ENCODE results near the gene FHAD1. TPM values are rescaled to one million over a fixed set of nuclear protein-coding genes. Genes with fewer than 3 reads are reported as not detected.
"Not testable (repeated sequence)": the region's sequence is repeated elsewhere in the genome, so short reads cannot be mapped to it uniquely, and the experiment has no call there.

The FHAD1 gene
- total RNA-seq, 1 donor: 0.10 TPM

DNA sequence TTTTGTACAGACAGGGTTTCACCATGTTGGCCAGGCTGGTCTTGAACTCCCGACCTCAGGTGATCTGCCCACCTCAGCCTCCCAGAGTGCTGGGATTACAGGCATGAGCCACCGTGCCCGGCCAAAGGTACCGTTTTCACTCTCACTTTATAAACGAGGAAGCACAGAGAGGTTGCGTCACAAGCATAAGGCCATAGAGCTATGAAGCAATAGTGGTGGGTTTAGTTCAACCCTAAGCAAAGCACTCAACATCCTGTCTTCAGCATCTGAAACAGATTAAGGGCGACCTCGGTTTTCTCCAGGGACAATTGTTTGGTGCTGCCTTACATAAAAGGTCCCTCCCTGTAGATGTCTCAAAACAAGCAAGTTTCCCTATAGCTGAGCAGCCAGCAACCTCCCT is 187.7 kb downstream of the FHAD1 start:
- H3K27me3 ChIP-seq (ENCODE audit: insufficient read depth, low read length); H3K4me3 ChIP-seq (ENCODE audit: low read length); H3K9me3 ChIP-seq (ENCODE audit: low read depth, low read length): not testable (repeated sequence)
- H3K4me1 ChIP-seq (ENCODE audit: insufficient read depth, low read length): peaks cover 12% of the 10 kb centered on the region

DNA sequence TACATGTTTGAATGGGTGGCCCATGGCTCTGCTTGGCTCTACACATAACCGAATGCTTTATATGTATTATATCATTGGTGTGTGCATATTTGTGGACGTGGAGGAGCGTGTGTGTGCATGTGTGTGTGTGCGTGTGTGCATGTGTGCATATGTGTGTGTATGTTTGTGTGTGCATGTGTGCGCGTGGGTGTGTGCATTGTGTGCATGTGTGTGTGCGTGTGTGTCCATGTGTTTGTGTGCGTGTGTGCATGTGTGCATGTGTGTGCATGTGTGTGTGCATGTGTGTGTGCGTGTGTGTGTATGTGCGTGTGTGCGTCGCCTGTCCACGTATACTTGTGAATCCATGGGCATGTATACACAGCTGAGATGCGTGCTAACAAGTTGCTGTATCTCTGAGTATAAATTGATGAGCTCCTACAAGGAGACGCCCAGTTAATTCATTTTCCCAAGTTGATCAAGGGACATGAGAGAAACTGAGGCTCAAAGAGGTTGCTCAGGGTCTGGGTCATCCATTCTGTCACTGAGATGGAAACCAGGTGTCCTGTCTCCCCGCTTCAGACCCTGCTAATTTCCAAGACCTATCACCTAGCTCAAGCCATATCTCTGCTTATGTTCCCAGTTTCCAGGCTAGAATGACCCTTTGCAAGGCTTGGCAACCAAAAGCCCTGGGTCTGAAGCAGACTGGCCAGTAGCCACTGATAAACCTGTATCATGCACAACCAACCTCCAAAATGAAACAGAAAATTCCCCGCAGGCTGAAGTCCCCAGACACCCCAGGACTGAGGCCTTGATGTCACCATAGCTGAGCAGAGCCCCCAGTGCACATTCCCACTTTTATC is 188.4 kb downstream of the FHAD1 start:
- Histone ChIP-seq H3K4me1 (ENCODE audit: insufficient read depth, low read length) (peaks cover 12% of the 10 kb centered on the region), H3K4me3 (ENCODE audit: low read length) (no peak overlapping the region), H3K27me3 (ENCODE audit: insufficient read depth, low read length) (no peaks in the 10 kb centered on the region), H3K9me3 (ENCODE audit: low read depth, low read length) (no peaks in the 10 kb centered on the region)

GRCh38 chr1:15436881-15437442 is 189.9 kb downstream of the FHAD1 start:
- H3K4me3 ChIP-seq (ENCODE audit: low read length): no peak overlapping the region
- peaks cover 12% of the 10 kb centered on the region for H3K4me1 ChIP-seq (ENCODE audit: insufficient read depth, low read length)
- H3K27me3 ChIP-seq (ENCODE audit: insufficient read depth, low read length): no peaks in the 10 kb centered on the region
- no peaks in the 10 kb centered on the region for H3K9me3 ChIP-seq (ENCODE audit: low read depth, low read length)

DNA sequence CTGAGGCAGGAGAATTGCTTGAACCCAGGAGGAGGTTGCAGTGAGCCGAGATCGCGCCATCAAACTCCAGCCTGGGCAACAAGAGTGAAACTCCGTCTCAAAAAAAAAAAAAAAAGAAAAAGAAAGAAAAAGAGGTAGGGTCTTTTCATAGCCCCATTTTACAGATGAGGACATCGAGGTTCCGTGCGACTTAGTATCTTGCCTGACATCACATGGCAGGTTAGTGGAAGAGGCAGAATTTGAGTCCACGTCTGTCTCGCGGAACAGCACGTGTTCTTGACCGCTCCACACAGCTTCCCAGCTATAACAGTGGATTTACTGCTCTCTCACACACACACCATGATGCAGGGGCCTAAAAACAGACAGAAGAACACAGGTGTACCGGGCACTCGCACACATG is 192.3 kb downstream of the FHAD1 start:
- H3K4me1 ChIP-seq (ENCODE audit: insufficient read depth, low read length): peaks cover 8% of the 10 kb centered on the region
- no peak overlapping the region for H3K4me3 ChIP-seq (ENCODE audit: low read length)
- H3K27me3 ChIP-seq (ENCODE audit: insufficient read depth, low read length): no peaks in the 10 kb centered on the region
- H3K9me3 ChIP-seq (ENCODE audit: low read depth, low read length): no peaks in the 10 kb centered on the region

DNA sequence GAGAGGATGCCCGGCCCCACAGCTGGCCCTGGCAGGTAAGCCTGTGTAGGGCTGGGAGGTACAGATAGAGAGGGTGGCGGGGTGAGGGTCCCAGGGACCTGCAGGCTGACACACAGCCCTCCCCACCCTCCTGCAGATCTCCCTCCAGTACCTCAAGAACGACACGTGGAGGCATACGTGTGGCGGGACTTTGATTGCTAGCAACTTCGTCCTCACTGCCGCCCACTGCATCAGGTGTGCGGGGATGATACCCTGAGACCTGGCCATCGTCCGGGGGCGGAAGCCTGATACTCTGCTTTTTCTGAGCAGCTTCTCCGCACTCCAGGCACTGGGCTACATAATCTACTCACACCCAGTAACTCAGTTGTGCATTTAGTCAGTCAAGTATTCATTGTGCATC is 193.3 kb downstream of the FHAD1 start:
- H3K4me1 ChIP-seq (ENCODE audit: insufficient read depth, low read length): peaks cover under 1% of the 10 kb centered on the region
- H3K9me3 ChIP-seq (ENCODE audit: low read depth, low read length): no peaks in the 10 kb centered on the region
- no peak overlapping the region for H3K4me3 ChIP-seq (ENCODE audit: low read length)
- no peaks in the 10 kb centered on the region for H3K27me3 ChIP-seq (ENCODE audit: insufficient read depth, low read length)

DNA sequence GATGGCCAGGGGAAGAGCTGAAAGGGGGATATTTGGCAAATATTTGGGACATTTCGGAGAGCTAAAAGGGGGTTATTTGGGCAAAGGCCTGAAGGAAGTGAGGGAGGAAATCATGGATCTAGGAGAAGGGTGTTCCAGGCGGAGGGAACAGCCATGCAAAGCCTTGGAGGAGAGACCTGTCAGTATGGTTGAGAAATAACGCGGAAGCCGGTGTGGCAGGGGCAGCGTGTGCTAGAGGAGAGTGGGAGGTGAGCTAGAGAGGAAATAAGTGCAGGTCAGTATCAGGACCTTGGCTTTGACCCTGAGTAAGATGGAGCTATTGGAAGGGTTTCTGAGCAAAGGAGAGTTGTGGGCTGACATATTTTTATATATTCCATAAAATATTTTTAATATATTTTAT is 194.2 kb downstream of the FHAD1 start:
- Histone ChIP-seq H3K9me3 (ENCODE audit: low read depth, low read length) (no peaks in the 10 kb centered on the region), H3K27me3 (ENCODE audit: insufficient read depth, low read length) (no peaks in the 10 kb centered on the region), H3K4me3 (ENCODE audit: low read length) (no peak overlapping the region), H3K4me1 (ENCODE audit: insufficient read depth, low read length) (no peaks in the 10 kb centered on the region)

DNA sequence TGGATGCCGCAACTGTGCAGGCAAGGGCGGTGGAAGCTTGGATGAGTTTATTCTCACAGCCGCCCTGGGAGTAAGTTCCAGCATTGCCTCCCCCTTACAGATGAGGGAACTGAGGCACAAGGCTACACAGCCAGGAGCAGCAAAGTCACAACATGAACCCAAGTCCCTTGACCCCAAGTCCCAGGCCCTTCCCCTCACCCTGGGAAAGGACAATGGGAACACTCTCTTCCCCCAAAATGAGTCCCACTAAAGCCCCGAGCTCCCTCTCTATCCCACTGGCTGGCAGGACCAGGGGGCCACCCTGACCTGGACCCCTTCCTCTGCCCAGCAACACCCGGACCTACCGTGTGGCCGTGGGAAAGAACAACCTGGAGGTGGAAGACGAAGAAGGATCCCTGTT is 195.1 kb downstream of the FHAD1 start:
- Histone ChIP-seq H3K4me1 (ENCODE audit: insufficient read depth, low read length) (no peaks in the 10 kb centered on the region), H3K27me3 (ENCODE audit: insufficient read depth, low read length) (no peaks in the 10 kb centered on the region), H3K9me3 (ENCODE audit: low read depth, low read length) (no peaks in the 10 kb centered on the region), H3K4me3 (ENCODE audit: low read length) (no peak overlapping the region)

- Histone ChIP-seq H3K4me1 (ENCODE audit: insufficient read depth, low read length) (no peaks in the 10 kb centered on the region), H3K27me3 (ENCODE audit: insufficient read depth, low read length) (no peaks in the 10 kb centered on the region), H3K4me3 (ENCODE audit: low read length) (no peak overlapping the region), H3K9me3 (ENCODE audit: low read depth, low read length) (no peaks in the 10 kb centered on the region)
Measured at GRCh38 chr1:15442759-15443158, 195.7 kb downstream of the FHAD1 start.

DNA sequence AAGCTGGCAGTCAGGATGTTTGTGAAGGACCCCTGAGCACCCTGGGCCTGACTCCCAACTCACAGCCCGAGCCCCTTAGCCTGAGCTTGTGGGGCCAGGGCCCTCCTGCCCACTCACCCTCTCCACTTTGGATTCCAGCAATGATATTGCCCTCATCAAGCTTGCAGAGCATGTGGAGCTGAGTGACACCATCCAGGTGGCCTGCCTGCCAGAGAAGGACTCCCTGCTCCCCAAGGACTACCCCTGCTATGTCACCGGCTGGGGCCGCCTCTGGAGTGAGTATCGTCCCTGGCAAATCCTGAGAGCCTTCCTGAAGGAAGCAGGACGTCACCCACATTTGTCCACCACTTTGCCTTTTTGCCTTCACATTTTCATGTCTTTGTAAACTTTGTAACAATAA is 196.3 kb downstream of the FHAD1 start:
- H3K9me3 ChIP-seq (ENCODE audit: low read depth, low read length): no peaks in the 10 kb centered on the region
- H3K4me3 ChIP-seq (ENCODE audit: low read length): no peak overlapping the region
- no peaks in the 10 kb centered on the region for H3K4me1 ChIP-seq (ENCODE audit: insufficient read depth, low read length)
- H3K27me3 ChIP-seq (ENCODE audit: insufficient read depth, low read length): no peaks in the 10 kb centered on the region

DNA sequence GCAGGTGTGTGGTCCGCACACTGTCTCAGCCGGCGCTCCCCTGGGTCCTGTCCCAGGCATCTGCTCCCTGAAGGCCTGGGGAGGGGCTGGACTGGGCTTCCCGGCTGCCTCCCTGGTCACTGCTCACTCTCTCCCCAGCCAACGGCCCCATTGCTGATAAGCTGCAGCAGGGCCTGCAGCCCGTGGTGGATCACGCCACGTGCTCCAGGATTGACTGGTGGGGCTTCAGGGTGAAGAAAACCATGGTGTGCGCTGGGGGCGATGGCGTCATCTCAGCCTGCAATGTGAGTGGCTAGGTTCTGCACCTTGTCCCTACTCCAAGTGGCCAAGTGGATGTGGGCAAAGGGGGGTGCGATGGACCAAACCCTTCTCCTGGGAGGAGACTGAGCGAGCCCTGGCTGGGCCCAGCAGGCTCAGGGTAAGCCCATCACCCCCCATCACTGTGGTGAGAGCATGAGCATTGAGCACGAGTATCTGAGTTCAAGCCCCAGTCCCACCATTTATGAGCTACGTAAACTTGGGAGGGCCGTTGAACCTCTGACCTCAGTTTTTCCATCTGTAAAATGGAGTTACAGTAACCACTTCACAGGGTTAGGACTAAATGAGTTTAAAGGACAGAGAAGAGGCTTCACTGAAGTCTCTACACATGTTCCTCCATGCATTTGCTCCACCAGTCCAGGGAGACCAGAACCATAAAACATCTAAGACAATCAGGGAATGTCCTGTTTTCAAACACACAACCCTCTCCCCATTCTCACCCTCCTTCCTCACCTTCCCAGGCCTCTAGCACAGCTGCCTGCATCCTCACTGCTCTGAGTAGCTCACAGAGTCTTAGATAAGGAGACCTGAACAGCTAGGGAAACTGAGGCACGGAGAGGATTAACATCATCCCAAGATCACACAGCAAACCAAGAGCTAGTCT is 197.7 kb downstream of the FHAD1 start:
- Histone ChIP-seq H3K4me1 (ENCODE audit: insufficient read depth, low read length) (no peaks in the 10 kb centered on the region), H3K9me3 (ENCODE audit: low read depth, low read length) (no peaks in the 10 kb centered on the region), H3K27me3 (ENCODE audit: insufficient read depth, low read length) (no peaks in the 10 kb centered on the region), H3K4me3 (ENCODE audit: low read length) (no peak overlapping the region)

DNA sequence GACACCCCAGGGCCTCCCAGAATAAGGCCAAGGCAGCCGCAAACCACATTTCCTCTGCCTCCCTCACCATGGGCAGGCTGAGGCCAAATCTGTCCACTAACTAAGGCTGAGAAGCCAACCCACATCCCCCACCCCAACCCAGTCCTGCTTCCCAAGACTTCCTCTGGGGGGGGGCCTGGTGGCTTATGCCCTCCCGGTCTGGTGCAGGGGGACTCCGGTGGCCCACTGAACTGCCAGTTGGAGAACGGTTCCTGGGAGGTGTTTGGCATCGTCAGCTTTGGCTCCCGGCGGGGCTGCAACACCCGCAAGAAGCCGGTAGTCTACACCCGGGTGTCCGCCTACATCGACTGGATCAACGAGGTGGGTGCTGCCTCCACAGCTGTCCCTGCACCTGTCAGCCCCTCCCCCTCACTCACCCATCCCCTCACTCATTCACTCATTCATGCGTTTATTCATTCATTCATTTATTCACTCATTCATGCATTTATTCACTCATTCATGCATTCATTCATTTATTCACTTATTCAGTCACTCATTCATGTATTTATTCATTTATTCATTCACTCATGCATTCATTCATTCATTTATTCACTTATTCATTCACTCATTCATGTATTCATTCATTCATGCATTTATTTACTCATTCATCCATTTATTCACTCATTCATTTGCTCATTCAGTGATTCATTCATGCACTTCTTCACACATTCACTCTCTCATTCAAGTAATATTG is 198.5 kb downstream of the FHAD1 start:
- Histone ChIP-seq H3K27me3 (ENCODE audit: insufficient read depth, low read length) (no peaks in the 10 kb centered on the region), H3K4me1 (ENCODE audit: insufficient read depth, low read length) (no peaks in the 10 kb centered on the region), H3K9me3 (ENCODE audit: low read depth, low read length) (no peaks in the 10 kb centered on the region), H3K4me3 (ENCODE audit: low read length) (no peak overlapping the region)

GRCh38 chr1:15446212-15446611 is 199.2 kb downstream of the FHAD1 start:
- no peaks in the 10 kb centered on the region for H3K9me3 ChIP-seq (ENCODE audit: low read depth, low read length)
- H3K27me3 ChIP-seq (ENCODE audit: insufficient read depth, low read length): no peaks in the 10 kb centered on the region
- H3K4me1 ChIP-seq (ENCODE audit: insufficient read depth, low read length): no peaks in the 10 kb centered on the region
- H3K4me3 ChIP-seq (ENCODE audit: low read length): no peak overlapping the region

Data from mononuclear cell (primary cell).